CD14-positive monocyte (primary cell): ENCODE data around the gene PI4K2B. TPM values are rescaled to one million over a fixed set of nuclear protein-coding genes. Genes with fewer than 3 reads are reported as not detected.
A peak's percentile ranks its signal among the peaks of the same experiment; 100 is the strongest.

ENCODE experiments used
- DNase-seq, 3 donors: peaks; one replicate each; pipeline ENCODE4 v3.0.0-alpha.2; 2011 to 2022
- H2AFZ ChIP-seq: 2 replicates; pipeline ENCODE4 v1.6.0; 2012; ENCODE audit warnings: mild to moderate bottlenecking, low read depth, low read length, inconsistent platforms; ENCODE audit not compliant: insufficient read depth, poor library complexity, severe bottlenecking
- H3K27ac ChIP-seq, 2 donors: 1 replicate in 1 of 2; 2 replicates in 1 of 2; pipeline ENCODE4 v1.5.1; 2012 to 2013; ENCODE audit warnings: low read length in 2 of 2, control low read depth in 1 of 2, inconsistent platforms in 1 of 2, low read depth in 1 of 2, mild to moderate bottlenecking in 1 of 2
- H3K27me3 ChIP-seq, 2 donors: one replicate each; pipeline versions ENCODE4 v1.6.0 to v1.6.1; 2011 to 2013; ENCODE audit warnings: low read length in 2 of 2; ENCODE audit not compliant: control insufficient read depth in 2 of 2, insufficient read depth in 2 of 2
- H3K36me3 ChIP-seq, 2 donors: replicated peaks in 1 of 2; 1 replicate in 1 of 2; 2 replicates in 1 of 2; pipeline versions ENCODE4 v1.5.1 to v1.6.1; 2012 to 2013; ENCODE audit warnings: low read length in 2 of 2, control low read depth in 1 of 2, inconsistent platforms in 1 of 2, mild to moderate bottlenecking in 1 of 2; ENCODE audit not compliant: insufficient read depth in 2 of 2, control insufficient read depth in 1 of 2
- H3K4me1 ChIP-seq, 2 donors: 1 replicate in 1 of 2; 2 replicates in 1 of 2; pipeline versions ENCODE4 v1.5.1 to v1.6.1; 2012 to 2013; ENCODE audit warnings: low read length in 2 of 2, control low read depth in 1 of 2, inconsistent platforms in 1 of 2, mild to moderate bottlenecking in 1 of 2, moderate library complexity in 1 of 2; ENCODE audit not compliant: insufficient read depth in 2 of 2, control insufficient read depth in 1 of 2
- H3K4me2 ChIP-seq: replicated peaks from 2 replicates; pipeline ENCODE3; 2012; ENCODE audit warnings: low read length, moderate library complexity, mild to moderate bottlenecking; ENCODE audit not compliant: poor library complexity, severe bottlenecking; ENCODE audit errors: extremely low read depth
- H3K4me3 ChIP-seq, 3 experiments: fragments of 200-600 bp in 1 of 3; sonication (generic) in 1 of 3; replicated peaks in 1 of 3; 1 replicate in 2 of 3; 2 replicates in 1 of 3; pipeline ENCODE4 v1.5.1; 2011 to 2013; ENCODE audit warnings: low read length in 3 of 3, mild to moderate bottlenecking in 3 of 3, control low read depth in 2 of 3, low read depth in 2 of 3, inconsistent platforms in 1 of 3, moderate library complexity in 1 of 3
- H3K79me2 ChIP-seq: 2 replicates; pipeline ENCODE4 v1.6.0; 2012; ENCODE audit warnings: mild to moderate bottlenecking, control low read depth, inconsistent platforms, low read length, moderate library complexity; ENCODE audit not compliant: insufficient read depth
- H3K9ac ChIP-seq: 2 replicates; pipeline ENCODE4 v1.6.0; 2017; ENCODE audit warnings: low read length, mild to moderate bottlenecking; ENCODE audit not compliant: insufficient read depth, poor library complexity, severe bottlenecking
- H3K9me3 ChIP-seq, 2 donors: replicated peaks in 1 of 2; 1 replicate in 1 of 2; 2 replicates in 1 of 2; pipeline versions ENCODE4 v1.5.1 to v1.6.1; 2012 to 2013; ENCODE audit warnings: low read length in 2 of 2, control low read depth in 1 of 2; ENCODE audit not compliant: control insufficient read depth in 1 of 2, insufficient read depth in 1 of 2
- H4K20me1 ChIP-seq: 2 replicates; pipeline ENCODE4 v1.6.0; 2012; ENCODE audit warnings: mild to moderate bottlenecking, low read length, control low read depth, moderate library complexity; ENCODE audit not compliant: insufficient read depth
- H3K27ac Mint-ChIP-seq, 7 donors: one replicate each; pipeline ENCODE4 v1.8.0; 2020; ENCODE audit warnings: mild to moderate bottlenecking in 7 of 7, mixed read lengths in 7 of 7, moderate library complexity in 6 of 7, inconsistent platforms in 2 of 7
- H3K27me3 Mint-ChIP-seq, 3 donors: one replicate each; pipeline ENCODE4 v1.8.0; 2021 to 2022; ENCODE audit warnings: low read depth in 3 of 3, mild to moderate bottlenecking in 3 of 3, mixed read lengths in 3 of 3, moderate library complexity in 3 of 3, inconsistent platforms in 1 of 3
- H3K36me3 Mint-ChIP-seq, 2 donors: one replicate each; pipeline ENCODE4 v1.8.0; 2020; ENCODE audit warnings: mixed read lengths in 2 of 2, inconsistent platforms in 1 of 2, mild to moderate bottlenecking in 1 of 2
- H3K4me1 Mint-ChIP-seq: one replicate; pipeline ENCODE4 v1.8.0; 2020; ENCODE audit warnings: mild to moderate bottlenecking, mixed read lengths
- H3K4me3 Mint-ChIP-seq, 2 donors: one replicate each; pipeline ENCODE4 v1.8.0; 2020; ENCODE audit warnings: mild to moderate bottlenecking in 2 of 2, mixed read lengths in 2 of 2, moderate library complexity in 1 of 2
- H3K9me3 Mint-ChIP-seq, 7 donors: one replicate each; pipeline ENCODE4 v1.8.0; 2020 to 2022; ENCODE audit warnings: mixed read lengths in 7 of 7, mild to moderate bottlenecking in 6 of 7, moderate library complexity in 6 of 7, inconsistent platforms in 2 of 7
- WGBS: methylation state at CpG from one replicate; pipeline ENCODE4 v1.1.5; 2013; ENCODE audit warnings: missing lambda C conversion rate; ENCODE audit not compliant: insufficient coverage; 5-methylcytosine and 5-hydroxymethylcytosine counted together
- intact Hi-C, 2 donors: fragments of 100-400 bp; cut with micrococcal nuclease; formaldehyde crosslinking; loops; one replicate each; pipeline versions ENCODE4 v1.15.0 to v1.15.1; 2023
- polyA plus RNA-seq, 3 donors: library from polyadenylated mRNA; depleted of rRNA in 1 of 3; unstranded in 2 of 3; stranded (reverse) in 1 of 3; fragments of 300-500 nt in 2 of 3; fragments of >200 nt in 1 of 3; fragmentation: Illumina TruSeq in 2 of 3; gene quantifications; 1 replicate in 2 of 3; 2 replicates in 1 of 3; pipeline ENCODE4 v1.2.3, GENCODE V29; 2012 to 2021
- TF ChIP-seq, protein P1 (sequence below): fragments of 200-600 bp; IDR thresholded peaks from one replicate; pipeline ENCODE4 v1.8.0; 2022; ENCODE audit warnings: antibody characterized with exemption, mild to moderate bottlenecking

The PI4K2B gene
- polyA plus RNA-seq, 3 donors = 3.0 to 8.5 (median 7.4) TPM

DNA sequence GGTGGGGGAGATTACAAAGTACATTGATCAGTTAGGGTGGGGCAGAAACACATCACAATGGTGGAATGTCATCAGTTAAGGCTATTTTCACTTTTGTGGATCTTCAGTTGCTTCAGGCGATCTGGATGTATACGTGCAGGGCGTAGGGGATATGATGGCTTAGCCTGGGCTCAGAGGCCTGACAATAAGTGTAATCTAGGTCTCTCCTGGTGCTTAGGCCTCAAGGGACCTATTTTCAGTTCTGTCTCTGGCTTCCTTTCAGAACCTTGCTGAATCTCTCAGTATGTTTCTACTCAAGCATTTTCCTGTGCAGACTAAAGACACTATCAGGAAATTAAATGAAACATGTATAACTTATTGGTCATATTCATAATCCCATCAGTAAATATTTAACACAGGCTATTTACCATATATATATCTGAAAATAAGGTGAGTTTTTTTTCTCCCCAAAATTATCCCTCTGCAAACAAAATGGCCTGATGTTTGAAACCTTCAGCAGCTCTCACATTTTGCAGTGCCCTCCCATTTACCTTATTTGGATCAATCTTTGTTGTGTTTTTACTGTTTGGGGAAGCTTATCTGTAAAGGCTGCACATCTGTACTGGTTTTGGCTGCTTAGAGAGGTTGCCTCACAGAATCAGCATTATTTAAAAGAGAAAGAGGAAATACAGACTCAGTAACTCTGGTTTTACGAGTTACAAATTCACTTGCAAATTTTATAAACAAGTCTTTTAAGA, 76.4 kb downstream of the PI4K2B start:
- Histone ChIP-seq H3K27me3 (no peaks in the 10 kb centered on the region), H3K9ac (peak overlapping the region; percentile 13), H3K4me3 (peak overlapping the region; percentile 21 to 62 (median 58)), H2AFZ (peak overlapping the region; percentile 76), H3K4me2 (peak overlapping the region; percentile 68), H3K79me2 (peaks cover 9% of the 10 kb centered on the region), H3K4me1 (peaks cover 16 to 27% of the 10 kb centered on the region in 2 donors), H3K9me3 (no peaks in the 10 kb centered on the region), H3K27ac (peak overlapping the region in 1 of 2 donors; percentile 70), H3K36me3 (no peaks in the 10 kb centered on the region), H4K20me1 (no peaks in the 10 kb centered on the region)
- H3K4me1 Mint-ChIP-seq = peaks cover 40% of the 10 kb centered on the region
- peak overlapping the region; percentile 65 to 78 for H3K4me3 Mint-ChIP-seq
- H3K36me3 Mint-ChIP-seq = peaks cover 3% of the 10 kb centered on the region in 2 donors
- peaks cover 2 to 4% (median 3%) of the 10 kb centered on the region in 3 donors for H3K27me3 Mint-ChIP-seq
- peak overlapping the region in 4 of 7 donors; percentile 25 to 73 (median 58) for H3K27ac Mint-ChIP-seq
- peak in 2 of 3 donors; percentile 13 to 23 for DNase-seq
- no CpG with 5 or more reads among the region's 4 CpGs for WGBS
- H3K9me3 Mint-ChIP-seq = peaks cover 0 to 4% (median 0%) of the 10 kb centered on the region in 7 donors
- TF ChIP-seq, protein P1, sequence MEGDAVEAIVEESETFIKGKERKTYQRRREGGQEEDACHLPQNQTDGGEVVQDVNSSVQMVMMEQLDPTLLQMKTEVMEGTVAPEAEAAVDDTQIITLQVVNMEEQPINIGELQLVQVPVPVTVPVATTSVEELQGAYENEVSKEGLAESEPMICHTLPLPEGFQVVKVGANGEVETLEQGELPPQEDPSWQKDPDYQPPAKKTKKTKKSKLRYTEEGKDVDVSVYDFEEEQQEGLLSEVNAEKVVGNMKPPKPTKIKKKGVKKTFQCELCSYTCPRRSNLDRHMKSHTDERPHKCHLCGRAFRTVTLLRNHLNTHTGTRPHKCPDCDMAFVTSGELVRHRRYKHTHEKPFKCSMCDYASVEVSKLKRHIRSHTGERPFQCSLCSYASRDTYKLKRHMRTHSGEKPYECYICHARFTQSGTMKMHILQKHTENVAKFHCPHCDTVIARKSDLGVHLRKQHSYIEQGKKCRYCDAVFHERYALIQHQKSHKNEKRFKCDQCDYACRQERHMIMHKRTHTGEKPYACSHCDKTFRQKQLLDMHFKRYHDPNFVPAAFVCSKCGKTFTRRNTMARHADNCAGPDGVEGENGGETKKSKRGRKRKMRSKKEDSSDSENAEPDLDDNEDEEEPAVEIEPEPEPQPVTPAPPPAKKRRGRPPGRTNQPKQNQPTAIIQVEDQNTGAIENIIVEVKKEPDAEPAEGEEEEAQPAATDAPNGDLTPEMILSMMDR = no peak
- intact Hi-C loops = loop anchor here (5.0 to 10.0 kb wide), 7 partner anchors 65 to 725 kb away; partner anchors contain the start of genes ANAPC4 (in 2 of the 2), DHX15 (in 1 of the 2), PI4K2B (in 1 of the 2) and SEPSECS (in 1 of the 2)

DNA sequence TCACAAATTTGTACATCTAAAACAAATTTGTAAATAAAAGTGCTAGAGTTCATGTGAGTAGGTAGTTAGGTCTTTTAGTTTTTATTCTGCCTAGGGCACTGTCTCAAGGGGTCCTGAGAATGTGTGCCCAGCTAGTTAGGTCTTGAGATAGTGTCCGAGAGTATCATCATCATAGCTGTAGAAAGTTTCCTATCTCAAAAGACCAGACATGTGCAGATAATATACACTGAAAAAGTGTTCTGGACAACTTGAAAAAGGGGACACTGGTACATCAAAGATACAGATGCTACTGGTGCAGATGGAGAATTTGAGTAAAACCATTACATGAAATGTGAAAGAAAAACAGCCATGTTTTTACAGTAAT, 77.0 kb downstream of the PI4K2B start:
- TF ChIP-seq, protein P1 = no peak
- H3K4me1 Mint-ChIP-seq = peaks cover 40% of the 10 kb centered on the region
- intact Hi-C loops = loop anchor here (5.0 to 10.0 kb wide), 7 partner anchors 64 to 726 kb away; partner anchors contain the start of genes ANAPC4 (in 2 of the 2), DHX15 (in 1 of the 2), PI4K2B (in 1 of the 2) and SEPSECS (in 1 of the 2)
- peak overlapping the region; percentile 65 to 78 for H3K4me3 Mint-ChIP-seq
- Histone ChIP-seq H3K36me3 (peaks cover 0 to 4% of the 10 kb centered on the region in 2 donors), H2AFZ (peak overlapping the region; percentile 76), H3K4me2 (peak overlapping the region; percentile 68), H4K20me1 (no peaks in the 10 kb centered on the region), H3K4me1 (peaks cover 16 to 27% of the 10 kb centered on the region in 2 donors), H3K27ac (peak overlapping the region in 1 of 2 donors; percentile 70), H3K9ac (peak overlapping the region; percentile 13), H3K27me3 (no peaks in the 10 kb centered on the region), H3K4me3 (peak overlapping the region; percentile 21 to 62 (median 58)), H3K9me3 (no peaks in the 10 kb centered on the region), H3K79me2 (peaks cover 9% of the 10 kb centered on the region)
- H3K27ac Mint-ChIP-seq = peak overlapping the region in 5 of 7 donors; percentile 23 to 73 (median 45)
- peaks cover 5 to 7% of the 10 kb centered on the region in 2 donors for H3K36me3 Mint-ChIP-seq
- H3K27me3 Mint-ChIP-seq = peaks cover 2 to 4% (median 3%) of the 10 kb centered on the region in 3 donors
- WGBS = no CpG with 5 or more reads among the region's 1 CpG
- H3K9me3 Mint-ChIP-seq = peaks cover 0 to 4% (median 0%) of the 10 kb centered on the region in 7 donors
- no peak for DNase-seq
